Activated CD8-positive, alpha-beta T cell treated with anti-CD3 and anti-CD28 coated beads, Interleukin-2, amount 10 ng/mL, durations not matched to agents 7 days and 5 days (primary cell): ENCODE results near the gene CTNNB1. TPM values are rescaled to one million over a fixed set of nuclear protein-coding genes. Genes with fewer than 3 reads are reported as not detected.
"Not testable (repeated sequence)": the region's sequence is repeated elsewhere in the genome, so short reads cannot be mapped to it uniquely, and the experiment has no call there.

ENCODE experiments used
- ATAC-seq: fragments of 150-1000 bp; cut with Tn5 transposase; one replicate; pipeline ENCODE4 v1.10.0; 2021; ENCODE audit warnings: moderate library complexity
- CTCF ChIA-PET: fragments of 350-600 bp; sonication (Branson Sonifier 250); formaldehyde crosslinking; loops from one replicate; lab custom pipeline; 2021; ENCODE audit warnings: antibody characterized with exemption; lab: Charles Lee
- POLR2A ChIA-PET: fragments of 350-600 bp; sonication (Branson Sonifier 250); formaldehyde crosslinking; loops from one replicate; lab custom pipeline; 2021; ENCODE audit warnings: antibody characterized with exemption; lab: Charles Lee
- DNase-seq: peaks from one replicate; pipeline ENCODE4 v3.0.0-alpha.2; 2020
- H3K27ac Mint-ChIP-seq: one replicate; pipeline ENCODE4 v1.8.0; 2021; ENCODE audit warnings: mild to moderate bottlenecking, mixed read lengths
- H3K27me3 Mint-ChIP-seq: one replicate; pipeline ENCODE4 v1.8.0; 2021; ENCODE audit warnings: low read depth, mixed read lengths
- H3K36me3 Mint-ChIP-seq: one replicate; pipeline ENCODE4 v1.8.0; 2021; ENCODE audit warnings: low read depth, mixed read lengths
- H3K4me1 Mint-ChIP-seq: one replicate; pipeline ENCODE4 v1.8.0; 2021; ENCODE audit warnings: low read depth, mixed read lengths
- H3K4me3 Mint-ChIP-seq: one replicate; pipeline ENCODE4 v1.8.0; 2021; ENCODE audit warnings: mild to moderate bottlenecking, mixed read lengths
- H3K9me3 Mint-ChIP-seq: one replicate; pipeline ENCODE4 v1.8.0; 2022; ENCODE audit warnings: mixed read lengths; ENCODE audit not compliant: insufficient read depth
- total RNA-seq, 2 experiments: library from RNA; stranded (reverse); gene quantifications; one replicate each; pipeline ENCODE4 v1.2.3, GENCODE V29; 2021

The CTNNB1 gene
- total RNA-seq, 2 experiments from 2014 or later, result 112 TPM

DNA sequence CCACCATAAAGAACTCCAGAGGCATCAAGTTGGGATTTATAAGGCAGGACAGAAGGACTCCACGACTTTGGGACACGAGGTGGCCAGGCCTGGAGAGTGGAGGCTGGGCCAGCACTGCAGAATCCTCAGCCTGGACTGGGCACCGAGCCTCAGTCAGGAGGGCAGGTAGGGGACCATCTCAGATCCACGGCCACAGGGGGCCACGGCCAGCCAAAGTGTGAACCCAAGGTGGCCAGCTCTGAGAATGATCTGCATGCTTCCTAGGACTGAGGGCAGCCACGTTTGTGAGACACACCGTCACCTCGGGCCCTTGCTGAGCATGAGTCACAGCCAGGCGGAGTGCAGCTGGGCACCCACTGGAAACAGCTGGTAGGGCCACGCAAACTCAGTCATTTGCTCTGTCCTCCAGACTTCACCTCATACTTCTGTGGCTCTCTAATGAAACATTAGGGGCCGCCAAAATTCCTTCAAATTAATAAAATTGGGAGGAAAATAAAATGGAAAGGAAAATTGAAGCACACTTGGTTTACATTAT is 65.8 kb downstream of the CTNNB1 start:
- ATAC-seq, result no peak
- H3K27me3 Mint-ChIP-seq, result no peaks in the 10 kb centered on the region
- no peaks in the 10 kb centered on the region for H3K9me3 Mint-ChIP-seq
- ChIA-PET POLR2A (no interaction called here), CTCF (no interaction called here)
- no peak overlapping the region for H3K27ac Mint-ChIP-seq
- no peaks in the 10 kb centered on the region for H3K4me1 Mint-ChIP-seq
- no peak for DNase-seq
- no peak overlapping the region for H3K4me3 Mint-ChIP-seq
- H3K36me3 Mint-ChIP-seq, result no peaks in the 10 kb centered on the region

DNA sequence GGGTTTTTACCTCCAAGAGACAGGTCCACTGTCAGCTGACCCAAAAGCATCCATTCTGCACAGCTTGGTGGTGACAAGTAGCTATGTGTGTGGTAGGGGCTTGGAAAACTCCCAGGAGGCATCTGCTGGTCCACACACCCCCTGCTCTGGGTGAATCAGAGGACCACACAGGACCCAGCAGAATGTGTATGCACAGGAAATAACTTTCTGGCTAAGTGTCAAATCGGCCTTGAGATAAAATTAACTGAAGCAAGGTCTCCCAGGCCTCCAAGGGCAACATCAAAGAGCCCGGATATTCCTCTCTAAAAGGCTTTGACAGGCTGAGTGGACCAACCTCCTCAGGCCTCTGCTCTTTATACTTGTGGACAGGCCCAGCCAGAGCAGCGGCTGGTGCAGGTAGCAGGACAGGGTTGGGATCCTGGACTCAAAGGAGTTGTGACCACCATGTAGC is 66.5 kb downstream of the CTNNB1 start:
- no peak for ATAC-seq
- no peak overlapping the region for H3K27ac Mint-ChIP-seq
- H3K27me3 Mint-ChIP-seq, result no peaks in the 10 kb centered on the region
- H3K9me3 Mint-ChIP-seq, result no peaks in the 10 kb centered on the region
- H3K4me1 Mint-ChIP-seq, result no peaks in the 10 kb centered on the region
- no peaks in the 10 kb centered on the region for H3K36me3 Mint-ChIP-seq
- POLR2A ChIA-PET, result no interaction called here
- no peak overlapping the region for H3K4me3 Mint-ChIP-seq
- CTCF ChIA-PET, result no interaction called here
- no peak for DNase-seq

DNA sequence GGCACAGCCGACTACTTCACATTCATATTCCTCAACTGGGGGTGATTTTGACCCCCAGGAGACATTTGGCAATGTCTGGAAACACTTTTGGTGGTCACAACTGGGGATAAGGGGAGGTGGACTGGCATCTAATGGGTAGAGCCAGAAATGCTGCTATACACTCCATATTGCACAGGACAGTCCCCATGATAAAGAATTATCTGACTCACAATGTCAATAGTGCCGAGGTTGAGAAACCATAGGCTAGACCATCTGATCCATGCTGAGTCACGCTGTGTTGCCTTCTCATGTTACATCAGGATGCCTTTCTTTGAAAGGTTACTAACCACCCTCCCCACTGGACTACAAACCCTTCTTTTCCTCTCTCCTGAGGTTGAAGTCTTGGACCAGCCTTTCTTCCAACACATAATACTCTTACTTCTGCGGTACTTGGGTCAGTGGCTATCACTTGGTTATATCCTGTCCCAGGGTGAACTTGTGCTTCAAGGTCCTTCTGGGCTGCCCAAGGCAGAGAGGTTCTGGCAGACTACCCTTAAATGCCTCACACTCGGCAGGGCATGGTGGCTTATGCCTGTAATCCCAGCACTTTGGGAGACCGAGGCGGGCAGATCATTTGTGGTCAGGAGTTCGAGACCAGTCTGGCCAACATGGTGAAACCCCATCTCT is 68.8 kb downstream of the CTNNB1 start:
- no peaks in the 10 kb centered on the region for H3K9me3 Mint-ChIP-seq
- H3K27ac Mint-ChIP-seq, result no peak overlapping the region
- no peaks in the 10 kb centered on the region for H3K36me3 Mint-ChIP-seq
- ATAC-seq (no peak), DNase-seq (no peak)
- no peaks in the 10 kb centered on the region for H3K27me3 Mint-ChIP-seq
- no peaks in the 10 kb centered on the region for H3K4me1 Mint-ChIP-seq
- no peak overlapping the region for H3K4me3 Mint-ChIP-seq
- POLR2A ChIA-PET, result no interaction called here
- CTCF ChIA-PET, result no interaction called here

DNA sequence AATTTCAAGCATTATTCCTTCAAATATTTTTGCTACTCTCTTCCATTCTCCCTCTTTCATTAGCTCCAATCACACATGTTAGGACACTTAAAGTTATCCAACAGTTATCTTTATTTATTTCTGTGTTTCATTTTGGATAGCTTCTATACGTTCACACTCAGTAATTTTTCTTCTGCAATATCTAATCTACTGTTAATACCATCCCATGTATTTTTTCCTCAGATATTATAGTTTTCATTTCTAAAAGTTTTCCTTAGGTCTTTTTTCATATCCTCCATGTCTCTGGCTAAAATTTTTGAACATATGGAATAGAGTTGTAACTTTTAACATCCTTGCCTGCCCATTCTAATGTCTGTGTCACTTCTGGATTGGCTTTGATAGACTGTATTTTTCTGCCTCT is 73.4 kb downstream of the CTNNB1 start:
- no peaks in the 10 kb centered on the region for H3K9me3 Mint-ChIP-seq
- no peak overlapping the region for H3K27ac Mint-ChIP-seq
- H3K4me3 Mint-ChIP-seq, result no peak overlapping the region
- ChIA-PET CTCF (no interaction called here), POLR2A (no interaction called here)
- no peak for ATAC-seq
- no peak for DNase-seq
- H3K27me3 Mint-ChIP-seq, result no peaks in the 10 kb centered on the region
- no peaks in the 10 kb centered on the region for H3K36me3 Mint-ChIP-seq
- no peaks in the 10 kb centered on the region for H3K4me1 Mint-ChIP-seq

DNA sequence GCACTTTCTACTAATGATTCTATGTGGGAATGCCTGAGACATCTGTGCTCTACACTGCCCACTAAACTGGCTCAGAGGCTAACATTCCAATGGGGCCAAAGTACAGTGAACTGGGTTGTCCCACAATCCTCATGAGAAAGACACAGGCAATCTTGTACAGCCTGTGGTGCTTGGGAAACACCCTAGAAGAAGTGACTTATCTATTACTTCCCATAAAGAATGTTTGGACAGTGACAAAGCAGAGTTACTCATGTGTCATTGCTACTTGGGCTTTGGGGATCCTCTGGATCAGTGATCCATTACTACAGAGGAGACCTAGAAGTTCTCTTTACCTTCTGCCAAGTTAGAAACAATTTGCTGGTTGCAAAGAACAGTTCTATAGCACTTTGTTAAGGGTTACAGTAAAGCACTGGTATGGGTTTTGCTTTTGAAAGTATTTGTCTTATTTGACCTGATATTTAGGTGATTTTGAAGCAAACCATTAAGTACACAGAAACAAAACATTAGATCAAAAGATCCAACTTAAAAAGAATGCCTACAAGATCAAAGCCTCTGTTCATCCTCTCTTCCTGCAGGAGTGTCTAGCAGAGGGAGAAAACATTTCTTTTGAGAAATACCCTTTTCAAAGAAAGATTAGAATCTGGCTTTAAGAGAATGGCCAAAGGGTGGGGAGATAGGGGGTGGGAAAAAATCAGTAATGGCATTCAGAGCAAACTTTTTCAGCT is 75.8 kb downstream of the CTNNB1 start:
- no peaks in the 10 kb centered on the region for H3K36me3 Mint-ChIP-seq
- no peaks in the 10 kb centered on the region for H3K4me1 Mint-ChIP-seq
- no peak for ATAC-seq
- no peaks in the 10 kb centered on the region for H3K27me3 Mint-ChIP-seq
- H3K4me3 Mint-ChIP-seq, result no peak overlapping the region
- no peaks in the 10 kb centered on the region for H3K9me3 Mint-ChIP-seq
- ChIA-PET POLR2A (no interaction called here), CTCF (interaction anchor here (0.7 kb wide), 1 partner anchor 9 kb away, joined by 3 read pairs; no protein-coding TSS in a partner anchor)
- DNase-seq, result no peak
- no peak overlapping the region for H3K27ac Mint-ChIP-seq

DNA sequence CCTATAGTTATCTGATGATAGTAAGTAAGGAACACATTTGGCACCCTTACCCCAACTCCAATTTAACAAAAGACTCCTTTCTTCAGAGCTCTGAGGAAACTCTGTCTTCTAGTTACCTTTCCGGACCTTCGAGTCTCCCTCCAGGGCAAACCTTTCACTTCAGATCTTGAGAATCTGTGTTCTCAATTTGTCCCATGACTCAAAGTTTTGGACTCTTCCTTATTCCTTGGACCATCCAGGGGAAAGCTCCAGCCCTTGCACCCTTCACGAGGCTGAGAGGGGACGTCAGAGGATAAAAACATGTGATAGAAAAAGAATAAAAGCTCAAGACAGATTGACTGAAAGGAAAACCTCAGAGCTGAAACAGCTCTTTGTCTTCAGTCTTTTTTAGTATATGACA is 76.9 kb downstream of the CTNNB1 start:
- Mint-ChIP-seq H3K9me3 (no peaks in the 10 kb centered on the region), H3K4me3 (no peak overlapping the region), H3K27me3 (no peaks in the 10 kb centered on the region), H3K36me3 (no peaks in the 10 kb centered on the region), H3K4me1 (no peaks in the 10 kb centered on the region), H3K27ac (no peak overlapping the region)
- POLR2A ChIA-PET, result no interaction called here
- DNase-seq (no peak), ATAC-seq (no peak)
- CTCF ChIA-PET, result no interaction called here

DNA sequence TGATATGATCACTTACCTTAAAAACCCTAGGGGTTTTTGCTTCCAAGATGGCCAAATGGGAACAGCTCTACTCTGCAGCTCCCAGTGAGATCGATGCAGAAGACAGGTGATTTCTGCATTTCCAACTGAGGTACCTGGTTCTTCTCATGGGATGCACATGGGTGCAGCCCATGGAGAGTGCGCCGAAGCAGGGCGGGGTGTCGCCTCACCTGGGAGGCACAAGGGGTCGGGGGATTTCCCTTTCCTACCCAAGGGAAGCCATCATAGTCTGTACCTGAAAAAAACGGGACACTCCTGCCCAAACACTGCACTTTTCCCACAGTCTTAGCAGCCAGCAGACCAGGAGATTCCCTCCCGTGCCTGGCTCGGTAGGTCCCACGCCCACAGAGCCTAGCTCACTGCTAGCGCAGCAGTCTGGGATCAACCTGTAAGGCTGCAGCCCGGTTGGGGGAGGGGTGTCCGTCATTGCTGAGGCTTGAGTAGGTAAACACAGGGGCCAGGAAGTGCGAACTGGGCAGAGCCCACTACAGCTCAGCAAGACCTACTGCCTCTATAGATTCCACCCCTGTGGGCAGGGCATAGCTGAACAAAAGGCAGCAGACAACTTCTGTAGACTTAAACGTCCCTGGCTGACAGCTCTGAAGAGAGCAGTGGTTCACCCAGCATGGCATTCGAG is 78.6 kb downstream of the CTNNB1 start:
- ChIA-PET POLR2A (no interaction called here), CTCF (no interaction called here)
- no peak overlapping the region for H3K4me3 Mint-ChIP-seq
- no peaks in the 10 kb centered on the region for H3K9me3 Mint-ChIP-seq
- no peak overlapping the region for H3K27ac Mint-ChIP-seq
- no peaks in the 10 kb centered on the region for H3K36me3 Mint-ChIP-seq
- no peak for DNase-seq
- no peak for ATAC-seq
- H3K4me1 Mint-ChIP-seq, result no peaks in the 10 kb centered on the region
- H3K27me3 Mint-ChIP-seq, result no peaks in the 10 kb centered on the region

DNA sequence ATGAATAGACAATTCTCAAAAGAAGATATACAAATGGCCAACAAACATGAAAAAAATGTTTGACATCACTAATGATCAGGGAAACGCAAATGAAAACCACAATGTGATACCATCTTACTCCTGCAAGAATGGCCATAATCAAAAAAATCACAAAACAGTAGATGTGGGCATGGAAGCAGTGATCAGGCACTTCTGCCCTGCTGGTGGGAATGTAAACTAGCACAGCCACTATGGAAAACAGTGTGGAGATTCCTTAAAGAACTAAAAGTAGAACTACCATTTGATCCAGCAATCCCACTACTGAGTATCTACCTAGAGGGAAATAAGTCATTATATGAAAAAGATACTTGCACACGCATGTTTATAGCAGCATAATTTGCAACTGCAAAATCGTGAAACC is 85.6 kb downstream of the CTNNB1 start:
- H3K36me3 Mint-ChIP-seq, H3K27ac Mint-ChIP-seq, H3K27me3 Mint-ChIP-seq, DNase-seq, H3K9me3 Mint-ChIP-seq, H3K4me3 Mint-ChIP-seq, H3K4me1 Mint-ChIP-seq, ATAC-seq, POLR2A ChIA-PET: not testable (repeated sequence)
- CTCF ChIA-PET, result interaction anchor here (0.7 kb wide), 1 partner anchor 10 kb away, joined by 3 read pairs; no protein-coding TSS in a partner anchor

DNA sequence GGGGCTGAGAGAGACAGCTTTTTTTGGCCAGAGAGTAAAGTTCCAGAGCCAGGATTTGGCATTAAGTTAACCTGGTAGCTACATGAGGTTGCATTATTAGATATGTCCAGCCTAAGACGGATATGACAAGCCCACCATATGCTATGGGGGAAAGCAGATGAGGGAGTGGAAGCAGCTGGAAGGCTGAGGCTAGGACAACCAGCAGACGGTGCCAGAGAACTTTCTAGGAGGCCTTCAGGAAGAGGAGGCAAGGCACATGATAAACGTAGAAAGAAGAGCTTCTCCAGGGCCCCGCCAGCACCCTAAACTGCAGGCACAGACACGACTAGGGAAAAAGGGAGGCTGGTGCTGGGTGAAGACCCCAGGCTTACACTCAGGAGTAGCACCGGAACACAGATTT is 87.0 kb downstream of the CTNNB1 start:
- ChIA-PET CTCF (no interaction called here), POLR2A (no interaction called here)
- no peak for DNase-seq
- Mint-ChIP-seq H3K4me1 (no peaks in the 10 kb centered on the region), H3K27me3 (no peaks in the 10 kb centered on the region), H3K9me3 (peaks cover 4% of the 10 kb centered on the region), H3K27ac (no peak overlapping the region), H3K36me3 (no peaks in the 10 kb centered on the region), H3K4me3 (no peak overlapping the region)
- no peak for ATAC-seq

DNA sequence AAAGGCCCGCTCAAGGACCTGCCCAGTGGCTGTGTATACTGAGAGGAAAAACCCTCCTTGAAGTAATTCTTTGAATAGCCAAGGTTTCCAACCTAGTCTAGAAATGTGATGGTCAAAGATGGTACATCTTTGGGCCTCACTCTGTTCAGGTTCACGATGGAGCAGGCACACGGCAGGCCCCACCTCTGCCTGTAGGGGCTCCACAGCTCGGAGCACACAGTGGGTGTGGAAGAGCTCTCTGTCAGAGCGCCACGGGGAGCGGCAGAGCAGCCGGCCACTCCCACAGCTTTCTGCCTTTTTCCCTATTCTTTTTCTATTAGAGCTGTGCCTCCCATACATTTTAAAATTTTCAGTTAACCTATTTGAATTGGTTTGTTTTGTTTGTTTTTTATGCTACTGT is 89.5 kb downstream of the CTNNB1 start:
- Mint-ChIP-seq H3K27ac (no peak overlapping the region), H3K4me1 (no peaks in the 10 kb centered on the region), H3K9me3 (peaks cover 4% of the 10 kb centered on the region), H3K27me3 (no peaks in the 10 kb centered on the region), H3K4me3 (no peak overlapping the region), H3K36me3 (no peaks in the 10 kb centered on the region)
- no peak for DNase-seq
- ATAC-seq, result no peak
- ChIA-PET CTCF (no interaction called here), POLR2A (no interaction called here)
